Glutamatergic neuron (in vitro differentiated cells): ENCODE results near the gene PAPPA. TPM values are rescaled to one million over a fixed set of nuclear protein-coding genes. Genes with fewer than 3 reads are reported as not detected.

Experiments
- DNase-seq: peaks from one replicate; pipeline ENCODE4 v3.0.0; 2022
- H3K27ac Mint-ChIP-seq: one replicate; pipeline ENCODE4 v1.8.0; 2020; ENCODE audit warnings: mild to moderate bottlenecking, mixed read lengths, inconsistent platforms; ENCODE audit not compliant: unreplicated experiment
- H3K27me3 Mint-ChIP-seq: one replicate; pipeline ENCODE4 v1.8.0; 2020; ENCODE audit warnings: mild to moderate bottlenecking, moderate library complexity, mixed read lengths, inconsistent platforms; ENCODE audit not compliant: unreplicated experiment
- H3K36me3 Mint-ChIP-seq: one replicate; pipeline ENCODE4 v1.8.0; 2020; ENCODE audit warnings: mild to moderate bottlenecking, mixed read lengths, inconsistent platforms; ENCODE audit not compliant: unreplicated experiment
- H3K4me1 Mint-ChIP-seq: one replicate; pipeline ENCODE4 v1.8.0; 2020; ENCODE audit warnings: mild to moderate bottlenecking, low read depth, mixed read lengths, inconsistent platforms; ENCODE audit not compliant: unreplicated experiment
- H3K4me3 Mint-ChIP-seq: one replicate; pipeline ENCODE4 v1.8.0; 2020; ENCODE audit warnings: mild to moderate bottlenecking, mixed read lengths, inconsistent platforms; ENCODE audit not compliant: unreplicated experiment
- H3K9me3 Mint-ChIP-seq: one replicate; pipeline ENCODE4 v1.8.0; 2020; ENCODE audit warnings: mild to moderate bottlenecking, moderate library complexity, mixed read lengths, inconsistent platforms; ENCODE audit not compliant: unreplicated experiment
- CTCF ChIP-seq: fragments of 200-600 bp; sonication (generic); IDR thresholded peaks from one replicate; pipeline ENCODE4 v1.5.0; 2021; ENCODE audit not compliant: partially characterized antibody, unreplicated experiment
- total RNA-seq: library from RNA; stranded (reverse); fragmentation: NEBNext Ultra II Directional; extraction: Animal tissue kit (Norgen Biotek cat#: 25700); gene quantifications from one replicate; pipeline ENCODE4 v1.2.1, GENCODE V29; 2021; ENCODE audit not compliant: unreplicated experiment

Gene PAPPA
- total RNA-seq, 1 donor from 2014 or later: 10.5 TPM

- no peak overlapping the region for H3K4me3 Mint-ChIP-seq
- DNase-seq: no peak
- peaks cover 4% of the 10 kb centered on the region for H3K27me3 Mint-ChIP-seq
- TF ChIP-seq CTCF: no peak
- H3K36me3 Mint-ChIP-seq: no peaks in the 10 kb centered on the region
- no peak overlapping the region for H3K27ac Mint-ChIP-seq
- no peaks in the 10 kb centered on the region for H3K4me1 Mint-ChIP-seq
- no peaks in the 10 kb centered on the region for H3K9me3 Mint-ChIP-seq
Observed at GRCh38 chr9:116250891-116251290, 97.3 kb downstream of the PAPPA start.

GRCh38 chr9:116251366-116251765 lies 97.8 kb downstream of the PAPPA start:
- no peak overlapping the region for H3K27ac Mint-ChIP-seq

GRCh38 chr9:116260531-116260930 lies 106.9 kb downstream of the PAPPA start:
- H3K27ac Mint-ChIP-seq: no peak overlapping the region
- peaks cover 2% of the 10 kb centered on the region for H3K27me3 Mint-ChIP-seq
- H3K4me3 Mint-ChIP-seq: no peak overlapping the region
- TF ChIP-seq CTCF: no peak
- H3K4me1 Mint-ChIP-seq: peaks cover 14% of the 10 kb centered on the region
- no peaks in the 10 kb centered on the region for H3K9me3 Mint-ChIP-seq
- DNase-seq: no peak
- no peaks in the 10 kb centered on the region for H3K36me3 Mint-ChIP-seq

More at GRCh38 chr9:116251366-116251765, 97.8 kb downstream of the PAPPA start:
- Mint-ChIP-seq H3K9me3 (no peaks in the 10 kb centered on the region), H3K4me3 (no peak overlapping the region), H3K27me3 (peaks cover 4% of the 10 kb centered on the region), H3K36me3 (no peaks in the 10 kb centered on the region), H3K4me1 (no peaks in the 10 kb centered on the region)
- TF ChIP-seq CTCF: no peak
- DNase-seq: no peak

GRCh38 chr9:116262448-116262847 lies 108.9 kb downstream of the PAPPA start:
- TF ChIP-seq CTCF: no peak
- no peaks in the 10 kb centered on the region for H3K36me3 Mint-ChIP-seq
- H3K9me3 Mint-ChIP-seq: no peaks in the 10 kb centered on the region
- H3K27ac Mint-ChIP-seq: peak overlapping the region; percentile 82
- peaks cover 14% of the 10 kb centered on the region for H3K4me1 Mint-ChIP-seq
- peaks cover 2% of the 10 kb centered on the region for H3K27me3 Mint-ChIP-seq
- H3K4me3 Mint-ChIP-seq: peak overlapping the region; percentile 30
- DNase-seq: no peak

GRCh38 chr9:116264361-116264760 lies 110.8 kb downstream of the PAPPA start:
- no peak for TF ChIP-seq CTCF
- no peak overlapping the region for H3K4me3 Mint-ChIP-seq
- no peaks in the 10 kb centered on the region for H3K36me3 Mint-ChIP-seq
- peaks cover 14% of the 10 kb centered on the region for H3K4me1 Mint-ChIP-seq
- peaks cover 2% of the 10 kb centered on the region for H3K27me3 Mint-ChIP-seq
- no peak for DNase-seq
- H3K27ac Mint-ChIP-seq: no peak overlapping the region
- no peaks in the 10 kb centered on the region for H3K9me3 Mint-ChIP-seq
